Heart right ventricle (tissue), 16 donors: ENCODE measurements around the gene NDUFA9. TPM values are rescaled to one million over a fixed set of nuclear protein-coding genes. Genes with fewer than 3 reads are reported as not detected.

Experiments used
- ATAC-seq, 8 donors: fragments of 200-7000 bp; cut with Tn5 transposase; one replicate each; pipeline ENCODE4 v1.9.1; 2020; ENCODE audit warnings: mild to moderate bottlenecking in 8 of 8, moderate library complexity in 8 of 8, moderate number of reproducible peaks in 1 of 8
- DNase-seq, 2 donors: peaks; one replicate each; pipeline ENCODE4 v3.0.0-alpha.2; 2020
- H3K27ac ChIP-seq, 10 donors: fragments of 200-600 bp; sonication (generic) in 2 of 10; one replicate each; pipeline versions ENCODE4 v1.5.0 to v1.8.0; 2020 to 2022; ENCODE audit warnings: mild to moderate bottlenecking in 3 of 10
- H3K27me3 ChIP-seq, 7 donors: fragments of 200-600 bp; one replicate each; pipeline ENCODE4 v1.8.0; 2021 to 2022; ENCODE audit warnings: mild to moderate bottlenecking in 2 of 7
- H3K36me3 ChIP-seq, 9 donors: fragments of 200-600 bp; sonication (generic) in 1 of 9; one replicate each; pipeline versions ENCODE4 v1.5.0 to v1.8.0; 2020 to 2022; ENCODE audit warnings: mild to moderate bottlenecking in 2 of 9
- H3K4me1 ChIP-seq, 9 donors: fragments of 200-600 bp; sonication (generic) in 1 of 9; one replicate each; pipeline versions ENCODE4 v1.5.0 to v1.8.0; 2020 to 2022; ENCODE audit warnings: mild to moderate bottlenecking in 4 of 9
- H3K4me3 ChIP-seq, 10 donors: fragments of 200-600 bp; sonication (generic) in 2 of 10; one replicate each; pipeline versions ENCODE4 v1.5.0 to v1.8.0; 2020 to 2022; ENCODE audit warnings: mild to moderate bottlenecking in 7 of 10, moderate library complexity in 2 of 10
- H3K9me3 ChIP-seq, 11 donors: fragments of 200-600 bp in 10 of 11; sonication (generic) in 2 of 11; one replicate each; pipeline versions ENCODE4 v1.5.0 to v1.8.0; 2013 to 2022; ENCODE audit warnings: mild to moderate bottlenecking in 2 of 11, control low read depth in 1 of 11, moderate library complexity in 1 of 11
- WGBS, 2 donors: extraction: QIAGEN DNeasy Blood & Tissue Kit; methylation state at CpG; one replicate each; pipeline ENCODE4 v1.1.7; 2013; ENCODE audit warnings: inconsistent platforms in 1 of 2; 5-methylcytosine and 5-hydroxymethylcytosine counted together
- intact Hi-C, 10 donors: fragments of 100-400 bp; cut with DNase I; formaldehyde crosslinking; loops; one replicate each; pipeline versions ENCODE4 v1.11.1 to v1.14.2; 2022
- polyA plus RNA-seq, 2 donors: library from polyadenylated mRNA; stranded (reverse); fragments of 200-250 nt; gene quantifications; one replicate each; pipeline ENCODE4 v1.2.3, GENCODE V29; 2013
- total RNA-seq, 10 donors: library from RNA; stranded (reverse); fragmentation: NEBNext Ultra II Directional in 3 of 10; extraction: Animal tissue kit (Norgen Biotek cat#: 25700) in 3 of 10; gene quantifications; one replicate each; pipeline versions ENCODE4 v1.2.1 to v1.2.4, GENCODE V29; 2021 to 2023
- TF ChIP-seq, protein P1 (sequence below), 9 donors: fragments of 200-600 bp; sonication (generic) in 2 of 9; IDR thresholded peaks; one replicate each; pipeline versions ENCODE4 v1.5.0 to v1.8.0; 2021 to 2022; ENCODE audit warnings: antibody characterized with exemption in 9 of 9, mild to moderate bottlenecking in 5 of 9, moderate library complexity in 1 of 9
- donor health status: Arrhythmogenic right ventricular cardiomyopathy.
- donor health status: ischemic (EF 13 %, LVEDD 7.1; RV severe dilation, severe dysfunction).
- donor health status: healthy with polysubstance abuse.
- donor health status: DM: no; HTN: yes; CAD: no.
- donor health status: DM: no; HTN: no; CAD: no.
- donor health status: ischemic (EF 25% LVEDD 6.9; RV normal size, moderate dysfunction).
- donor health status: ischemic (EF 25% LVEDD 5.7; RV mildly dilated, moderate dysfunction).
- donor health status: healthy.
- donor health status: DM: yes; HTN: yes; CAD: no.
- donor health status: Ischemic cardiomyopathy.
- donor health status: ischemic (EF 35%, LVEDD 5.7; RV mildly dilated, moderate dysfunction).
- donor health status: nonischemic (EF 11% LVEDD 7.7; RV severe dilation, severe dysfunction).
- donor health status: DM: yes; HTN: yes; CAD: no.
- donor health status: PGD.
- donor health status: ischemic (EF 29% LVEDD 5.4; RV normal size, mild dysfunction).
- donor health status: nonischemic (EF 23%, LVEDD 6.1; RV moderate dilation, normal function).

NDUFA9 gene
- total and polyA plus RNA-seq, 12 donors: 173 to 371 (median 328) TPM

- peaks cover 0 to 6% (median 0%) of the 10 kb centered on the region in 9 donors for H3K36me3 ChIP-seq
- WGBS, 2 donors: 64 to 66% methylated on average over 5 of the region's 5 CpGs
- no peak overlapping the region for H3K27ac ChIP-seq
- no peak for ATAC-seq
- H3K9me3 ChIP-seq: no peaks in the 10 kb centered on the region
- intact Hi-C loops: no loop called here
- H3K27me3 ChIP-seq: no peaks in the 10 kb centered on the region
- DNase-seq: no peak
- TF ChIP-seq, protein P1, sequence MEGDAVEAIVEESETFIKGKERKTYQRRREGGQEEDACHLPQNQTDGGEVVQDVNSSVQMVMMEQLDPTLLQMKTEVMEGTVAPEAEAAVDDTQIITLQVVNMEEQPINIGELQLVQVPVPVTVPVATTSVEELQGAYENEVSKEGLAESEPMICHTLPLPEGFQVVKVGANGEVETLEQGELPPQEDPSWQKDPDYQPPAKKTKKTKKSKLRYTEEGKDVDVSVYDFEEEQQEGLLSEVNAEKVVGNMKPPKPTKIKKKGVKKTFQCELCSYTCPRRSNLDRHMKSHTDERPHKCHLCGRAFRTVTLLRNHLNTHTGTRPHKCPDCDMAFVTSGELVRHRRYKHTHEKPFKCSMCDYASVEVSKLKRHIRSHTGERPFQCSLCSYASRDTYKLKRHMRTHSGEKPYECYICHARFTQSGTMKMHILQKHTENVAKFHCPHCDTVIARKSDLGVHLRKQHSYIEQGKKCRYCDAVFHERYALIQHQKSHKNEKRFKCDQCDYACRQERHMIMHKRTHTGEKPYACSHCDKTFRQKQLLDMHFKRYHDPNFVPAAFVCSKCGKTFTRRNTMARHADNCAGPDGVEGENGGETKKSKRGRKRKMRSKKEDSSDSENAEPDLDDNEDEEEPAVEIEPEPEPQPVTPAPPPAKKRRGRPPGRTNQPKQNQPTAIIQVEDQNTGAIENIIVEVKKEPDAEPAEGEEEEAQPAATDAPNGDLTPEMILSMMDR (IDR thresholded peaks at IDR 0.05): no peak
- no peaks in the 10 kb centered on the region for H3K4me1 ChIP-seq
- no peak overlapping the region for H3K4me3 ChIP-seq
These were observed 18.7 kb upstream of the NDUFA9 start for GRCh38 chr12:4630262-4630661.

- intact Hi-C loops: no loop called here
- H3K36me3 ChIP-seq: no peaks in the 10 kb centered on the region
- no peaks in the 10 kb centered on the region for H3K27me3 ChIP-seq
- H3K9me3 ChIP-seq: no peaks in the 10 kb centered on the region
- ATAC-seq (no peak), DNase-seq (no peak)
- H3K4me1 ChIP-seq: peaks cover 0 to 12% (median 10%) of the 10 kb centered on the region in 9 donors
- H3K27ac ChIP-seq: no peak overlapping the region
- no peak overlapping the region for H3K4me3 ChIP-seq
- TF ChIP-seq, protein P1 (IDR thresholded peaks at IDR 0.05): no peak
- 89 to 90% methylated on average over 6 of the region's 6 CpGs for WGBS, 2 donors
These were observed 5.2 kb upstream of the NDUFA9 start for GRCh38 chr12:4643747-4644146.

DNA sequence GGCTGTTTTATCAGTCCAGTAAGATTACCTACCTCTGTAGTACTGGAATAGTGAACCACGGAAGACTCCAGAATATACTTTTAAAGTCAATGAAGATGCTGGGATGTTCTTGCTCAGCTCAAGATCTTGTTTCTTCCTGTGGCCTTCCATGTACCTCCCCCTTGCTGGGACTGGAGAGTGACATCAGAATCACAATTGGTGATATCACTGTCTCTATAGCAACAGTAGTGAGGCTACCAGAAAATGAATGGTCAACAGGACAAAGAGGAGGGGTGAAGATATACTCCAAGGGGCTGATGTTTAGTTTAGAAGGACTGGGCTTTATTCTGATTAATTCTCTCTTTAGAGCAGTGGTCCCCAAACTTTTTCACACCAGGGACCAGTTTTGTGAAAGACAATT lies 3.9 kb upstream of the NDUFA9 start:
- Histone ChIP-seq H3K27me3 (no peaks in the 10 kb centered on the region), H3K4me3 (no peak overlapping the region), H3K9me3 (no peaks in the 10 kb centered on the region), H3K27ac (no peak overlapping the region), H3K36me3 (no peaks in the 10 kb centered on the region), H3K4me1 (peaks cover 2 to 18% (median 15%) of the 10 kb centered on the region in 9 donors)
- no peak for DNase-seq
- intact Hi-C loops: no loop called here
- ATAC-seq: no peak
- TF ChIP-seq, protein P1 (IDR thresholded peaks at IDR 0.05): no peak
- WGBS, 2 donors: 95 to 98% methylated on average over 1 of the region's 1 CpG

- TF ChIP-seq, protein P1 (IDR thresholded peaks at IDR 0.05): no peak
- WGBS, 2 donors: 40 to 45% methylated on average over 4 of the region's 4 CpGs
- Histone ChIP-seq H3K27me3 (no peaks in the 10 kb centered on the region), H3K4me3 (peak overlapping the region; percentile 50 to 89 (median 78)), H3K4me1 (peaks cover 4 to 49% (median 40%) of the 10 kb centered on the region in 9 donors), H3K9me3 (no peaks in the 10 kb centered on the region), H3K27ac (peak overlapping the region in 9 of 10 donors; percentile 64 to 93 (median 89)), H3K36me3 (no peaks in the 10 kb centered on the region)
- intact Hi-C loops: no loop called here
- peak in 3 of 8 donors; percentile 8 to 20 (median 11) for ATAC-seq
- DNase-seq: no peak
These were observed 812 bp upstream of the NDUFA9 start for GRCh38 chr12:4648104-4648500.
